A673 (cell line): ENCODE results near the gene DEDD. TPM values are rescaled to one million over a fixed set of nuclear protein-coding genes. Genes with fewer than 3 reads are reported as not detected.
A peak's percentile ranks its signal among the peaks of the same experiment; 100 is the strongest.

Source experiments
- BruUV-seq: library from RNA; stranded (reverse); fragments of 400-500 nt; replicated peaks from 2 replicates; lab custom pipeline; 2021; lab: Mats Ljungman, UMichigan
- CTCF ChIA-PET: fragments of 300-600 bp; sonication (Branson Sonifier 250); formaldehyde crosslinking; loops from one replicate; lab custom pipeline; 2022; ENCODE audit warnings: antibody characterized with exemption; lab: Charles Lee
- POLR2A ChIA-PET: fragments of 300-600 bp; sonication (Branson Sonifier 250); formaldehyde crosslinking; loops from one replicate; lab custom pipeline; 2022; ENCODE audit warnings: antibody characterized with exemption; ENCODE audit not compliant: low non-redundant PET; lab: Charles Lee
- DNase-seq: peaks from one replicate; pipeline ENCODE4 v3.0.0-alpha.2; 2015; ENCODE audit warnings: low spot score
- H3K27ac ChIP-seq: fragments of 200-600 bp; sonication (generic); 2 replicates; pipeline ENCODE4 v1.5.1; 2016; ENCODE audit warnings: mixed run types, low read depth, mild to moderate bottlenecking, mixed read lengths, antibody characterized with exemption, low read length; ENCODE audit not compliant: poor library complexity, severe bottlenecking
- H3K27me3 ChIP-seq: fragments of 200-600 bp; sonication (generic); replicated peaks from 2 replicates; pipeline ENCODE4 v1.6.1; 2017; ENCODE audit warnings: mixed run types, low read depth, mild to moderate bottlenecking, mixed read lengths, antibody characterized with exemption, low read length; ENCODE audit not compliant: insufficient read depth, poor library complexity
- H3K36me3 ChIP-seq: fragments of 200-600 bp; sonication (generic); 2 replicates; pipeline ENCODE4 v1.6.1; 2016; ENCODE audit warnings: mixed run types, mild to moderate bottlenecking, mixed read lengths, antibody characterized with exemption, low read length; ENCODE audit not compliant: insufficient read depth, poor library complexity, severe bottlenecking
- H3K4me1 ChIP-seq: fragments of 200-600 bp; sonication (generic); 2 replicates; pipeline ENCODE4 v1.6.1; 2017; ENCODE audit warnings: mixed run types, mild to moderate bottlenecking, mixed read lengths, antibody characterized with exemption, low read length; ENCODE audit not compliant: insufficient read depth, poor library complexity, severe bottlenecking
- H3K4me3 ChIP-seq: fragments of 200-600 bp; sonication (generic); 2 replicates; pipeline ENCODE4 v1.5.1; 2016; ENCODE audit warnings: low read depth, mixed run types, mild to moderate bottlenecking, mixed read lengths, low read length; ENCODE audit not compliant: poor library complexity, severe bottlenecking
- H3K9me3 ChIP-seq: fragments of 200-600 bp; sonication (generic); 2 replicates; pipeline ENCODE4 v1.6.1; 2016; ENCODE audit warnings: mixed run types, low read depth, mild to moderate bottlenecking, mixed read lengths, antibody characterized with exemption, low read length; ENCODE audit not compliant: poor library complexity, severe bottlenecking
- EZH2 ChIP-seq: fragments of 200-600 bp; sonication (generic); IDR thresholded peaks from 2 replicates; pipeline ENCODE4 v1.6.1; 2017; ENCODE audit warnings: borderline replicate concordance, low read depth, mild to moderate bottlenecking, mixed read lengths, antibody characterized with exemption, low read length; ENCODE audit not compliant: poor library complexity, severe bottlenecking
- intact Hi-C: fragments of 100-400 bp; cut with micrococcal nuclease; formaldehyde crosslinking; loops from one replicate; pipeline ENCODE4 v1.10.0; 2022; ENCODE audit not compliant: unreplicated experiment
- total RNA-seq: library from RNA; stranded (reverse); gene quantifications from 2 replicates; pipeline ENCODE4 v1.2.3, GENCODE V29; 2021
- TF ChIP-seq, protein P1 (sequence below): fragments of 300-800, 200-600 bp; sonication (generic); conservative IDR thresholded peaks from 2 replicates; pipeline ENCODE4 v1.5.1; 2017; ENCODE audit warnings: low read depth, mild to moderate bottlenecking, antibody characterized with exemption, low read length, moderate library complexity, mixed read lengths

The DEDD gene
- total RNA-seq, 1 experiment from 2014 or later, result 54.6 TPM

DNA sequence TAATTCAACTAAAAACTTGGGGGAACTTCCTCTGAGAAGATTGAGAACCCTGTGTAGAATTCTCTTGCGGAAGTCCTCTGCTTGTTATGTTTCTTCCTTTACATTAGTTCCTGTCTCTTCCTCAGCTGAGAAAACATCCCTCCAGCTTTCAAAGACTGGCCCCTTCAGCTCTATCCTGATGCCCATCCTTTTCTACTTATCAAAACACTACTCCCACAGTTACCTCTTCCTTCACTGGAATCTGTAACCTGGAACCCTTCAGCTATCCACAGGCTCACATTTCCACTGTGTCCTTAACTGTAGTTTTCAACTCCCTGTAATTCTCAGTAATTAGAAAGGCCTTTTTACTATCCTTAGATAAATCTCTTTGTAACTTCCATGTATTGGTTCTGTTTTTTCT lies 6.0 kb upstream of the DEDD start:
- ChIA-PET POLR2A (no interaction called here), CTCF (no interaction called here)
- Histone ChIP-seq H3K4me1 (peaks cover 4% of the 10 kb centered on the region), H3K9me3 (no peaks in the 10 kb centered on the region), H3K27me3 (no peaks in the 10 kb centered on the region), H3K27ac (no peak overlapping the region), H3K4me3 (no peak overlapping the region), H3K36me3 (no peaks in the 10 kb centered on the region)
- intact Hi-C loops, result loop anchor here (2.0 kb wide), 1 partner anchor 142 kb away; no protein-coding TSS in a partner anchor
- BruUV-seq, result no TSS peak
- TF ChIP-seq, protein P1, sequence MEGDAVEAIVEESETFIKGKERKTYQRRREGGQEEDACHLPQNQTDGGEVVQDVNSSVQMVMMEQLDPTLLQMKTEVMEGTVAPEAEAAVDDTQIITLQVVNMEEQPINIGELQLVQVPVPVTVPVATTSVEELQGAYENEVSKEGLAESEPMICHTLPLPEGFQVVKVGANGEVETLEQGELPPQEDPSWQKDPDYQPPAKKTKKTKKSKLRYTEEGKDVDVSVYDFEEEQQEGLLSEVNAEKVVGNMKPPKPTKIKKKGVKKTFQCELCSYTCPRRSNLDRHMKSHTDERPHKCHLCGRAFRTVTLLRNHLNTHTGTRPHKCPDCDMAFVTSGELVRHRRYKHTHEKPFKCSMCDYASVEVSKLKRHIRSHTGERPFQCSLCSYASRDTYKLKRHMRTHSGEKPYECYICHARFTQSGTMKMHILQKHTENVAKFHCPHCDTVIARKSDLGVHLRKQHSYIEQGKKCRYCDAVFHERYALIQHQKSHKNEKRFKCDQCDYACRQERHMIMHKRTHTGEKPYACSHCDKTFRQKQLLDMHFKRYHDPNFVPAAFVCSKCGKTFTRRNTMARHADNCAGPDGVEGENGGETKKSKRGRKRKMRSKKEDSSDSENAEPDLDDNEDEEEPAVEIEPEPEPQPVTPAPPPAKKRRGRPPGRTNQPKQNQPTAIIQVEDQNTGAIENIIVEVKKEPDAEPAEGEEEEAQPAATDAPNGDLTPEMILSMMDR, result no peak
- no peak for TF ChIP-seq EZH2
- no peak for DNase-seq

DNA sequence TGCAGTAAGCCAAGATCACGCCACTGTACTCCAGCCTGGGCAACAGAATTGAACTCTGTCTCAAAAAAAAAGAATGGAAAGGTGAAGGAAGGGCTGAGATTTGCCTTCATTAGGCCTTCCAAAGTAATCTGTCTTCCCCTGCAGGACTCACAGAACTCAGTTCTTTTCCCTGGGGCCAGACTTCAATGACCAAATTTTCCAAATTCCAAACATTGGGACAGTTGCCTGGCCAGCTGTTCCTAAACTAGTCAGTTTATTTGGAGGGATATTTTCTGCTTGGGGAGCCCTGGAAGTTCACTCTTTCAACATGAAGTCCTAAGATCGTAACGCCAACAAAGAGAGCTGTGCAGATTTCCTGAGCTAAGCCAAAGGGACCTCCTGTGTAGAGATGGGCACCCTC lies 5.4 kb upstream of the DEDD start:
- no peaks in the 10 kb centered on the region for H3K36me3 ChIP-seq
- H3K9me3 ChIP-seq, result no peaks in the 10 kb centered on the region
- H3K4me1 ChIP-seq, result peaks cover 4% of the 10 kb centered on the region
- no peak for DNase-seq
- no TSS peak for BruUV-seq
- no peak for TF ChIP-seq EZH2
- TF ChIP-seq, protein P1, result no peak
- no peaks in the 10 kb centered on the region for H3K27me3 ChIP-seq
- H3K4me3 ChIP-seq, result no peak overlapping the region
- intact Hi-C loops, result loop anchor here (2.0 kb wide), 1 partner anchor 141 kb away; no protein-coding TSS in a partner anchor
- ChIA-PET POLR2A (no interaction called here), CTCF (interaction anchor here (0.7 kb wide), 1 partner anchor 93 kb away, joined by 3 read pairs; the partner anchor contains the start of gene USF1)
- H3K27ac ChIP-seq, result no peak overlapping the region

DNA sequence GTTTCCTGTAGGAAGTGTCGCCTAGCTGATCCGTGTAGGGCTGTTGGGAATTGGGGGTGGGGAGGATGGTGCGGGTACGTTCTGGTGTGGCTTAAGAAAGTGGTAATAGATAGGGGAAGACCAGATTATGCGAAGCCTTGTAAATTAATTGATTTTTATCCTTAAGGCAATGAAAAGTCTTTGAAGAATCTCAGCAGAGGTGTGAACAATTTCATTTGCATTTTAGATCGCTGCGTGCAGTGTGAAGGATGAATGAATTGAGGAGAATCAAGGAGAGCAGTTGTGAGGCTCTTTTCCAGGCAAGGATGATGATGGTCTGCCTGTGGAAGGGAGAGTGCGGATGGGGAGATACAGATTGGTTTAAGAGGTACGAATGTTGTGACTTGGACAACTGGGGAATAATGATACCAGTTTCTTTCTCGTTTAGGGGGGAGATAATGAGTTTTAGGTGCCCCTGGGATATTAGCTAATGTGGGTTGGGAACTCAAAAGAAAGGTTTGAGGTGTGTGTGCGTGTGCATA lies 813 bp upstream of the DEDD start:
- Histone ChIP-seq H3K27ac (peak overlapping the region; percentile 97), H3K36me3 (peaks cover 22% of the 10 kb centered on the region), H3K9me3 (no peaks in the 10 kb centered on the region), H3K27me3 (no peaks in the 10 kb centered on the region), H3K4me1 (peaks cover 15% of the 10 kb centered on the region), H3K4me3 (peak overlapping the region; percentile 98)
- BruUV-seq, result TSS peak; percentile 85
- TF ChIP-seq EZH2, result no peak
- TF ChIP-seq, protein P1, result no peak
- intact Hi-C loops, result loop anchor here (2.0 kb wide), 2 partner anchors 20 to 88 kb away; partner anchors contain the start of genes UFC1 and USF1
- POLR2A ChIA-PET, result interaction anchor here (0.6 kb wide), 1 partner anchor 112 kb away, joined by 4 read pairs; the partner anchor contains the start of gene F11R
- CTCF ChIA-PET, result interaction anchor here (1.1 kb wide), 1 partner anchor 15 kb away, joined by 3 read pairs; no protein-coding TSS in a partner anchor
- no peak for DNase-seq
